Urinary bladder (tissue), 4 donors: Measurements from ENCODE around the gene IKZF2. TPM values are rescaled to one million over a fixed set of nuclear protein-coding genes. Genes with fewer than 3 reads are reported as not detected.

ENCODE experiments used
- DNase-seq: peaks from one replicate; pipeline ENCODE4 v3.0.0-alpha.2; 2015; ENCODE audit errors: extremely low spot score
- H3K27ac ChIP-seq: one replicate; pipeline ENCODE4 v1.5.1; 2013; ENCODE audit warnings: low read depth, mild to moderate bottlenecking, moderate library complexity
- H3K36me3 ChIP-seq: one replicate; pipeline ENCODE4 v1.6.1; 2013; ENCODE audit warnings: mild to moderate bottlenecking, moderate library complexity; ENCODE audit not compliant: insufficient read depth
- H3K4me1 ChIP-seq: one replicate; pipeline ENCODE4 v1.6.1; 2013; ENCODE audit warnings: mild to moderate bottlenecking, moderate library complexity; ENCODE audit not compliant: insufficient read depth
- H3K4me3 ChIP-seq: one replicate; pipeline ENCODE4 v1.5.1; 2013; ENCODE audit warnings: low read depth, low read length
- WGBS: extraction: QIAGEN DNeasy Blood & Tissue Kit; methylation state at CpG from one replicate; pipeline ENCODE4 v1.1.7; 2013; 5-methylcytosine and 5-hydroxymethylcytosine counted together
- polyA plus RNA-seq: library from polyadenylated mRNA; stranded (reverse); fragments of 200-250 nt; gene quantifications from one replicate; pipeline ENCODE4 v1.2.3, GENCODE V29; 2013
- total RNA-seq: library from RNA; depleted of rRNA; stranded (reverse); fragments of >200 nt; gene quantifications from one replicate; pipeline ENCODE4 v1.2.3, GENCODE V29; 2014
- donor health status: healthy with polysubstance abuse.
- donor health status: healthy.

The IKZF2 gene
- total and polyA plus RNA-seq, 2 donors = 2.4 to 56.4 TPM

DNA sequence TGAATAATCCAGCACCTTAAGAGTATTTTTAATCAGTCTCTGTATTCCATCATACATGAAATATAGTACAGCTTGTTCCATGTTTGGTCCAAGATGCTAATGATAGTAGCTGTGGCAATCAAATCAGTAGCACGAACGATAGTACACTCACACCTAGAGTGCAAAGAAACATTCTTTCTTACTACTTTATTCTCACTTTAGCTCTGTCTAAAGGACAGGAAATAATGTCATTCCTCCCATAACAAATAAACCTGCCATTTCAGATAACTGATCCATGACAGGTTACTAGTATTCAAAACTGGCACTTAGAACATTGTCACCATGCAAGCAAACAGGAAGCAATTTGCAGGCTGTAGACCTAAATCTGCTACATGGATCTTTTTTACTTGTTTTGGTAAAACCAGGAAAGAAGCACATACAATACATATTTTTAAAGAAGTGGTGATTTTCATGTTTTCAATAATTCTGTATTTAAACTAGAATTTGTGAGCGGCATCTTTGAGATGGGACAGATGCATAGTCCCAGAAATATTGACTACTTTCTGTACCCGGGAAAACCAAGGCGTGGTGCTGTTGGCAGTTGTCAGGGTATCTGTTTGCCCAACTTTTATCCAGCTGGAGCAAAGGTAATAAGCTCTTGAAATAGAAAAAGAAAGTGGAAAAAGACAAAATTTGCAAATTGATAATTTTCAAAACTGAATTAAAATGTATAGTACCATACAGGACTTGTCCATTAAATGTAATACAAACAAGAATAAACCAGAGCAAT lies 49.5 kb downstream of the IKZF2 start:
- Histone ChIP-seq H3K36me3 (no peaks in the 10 kb centered on the region), H3K4me3 (no peak overlapping the region), H3K27ac (no peak overlapping the region), H3K4me1 (no peaks in the 10 kb centered on the region)
- WGBS = 89% methylated on average over 5 of the region's 5 CpGs
- DNase-seq = no peak

DNA sequence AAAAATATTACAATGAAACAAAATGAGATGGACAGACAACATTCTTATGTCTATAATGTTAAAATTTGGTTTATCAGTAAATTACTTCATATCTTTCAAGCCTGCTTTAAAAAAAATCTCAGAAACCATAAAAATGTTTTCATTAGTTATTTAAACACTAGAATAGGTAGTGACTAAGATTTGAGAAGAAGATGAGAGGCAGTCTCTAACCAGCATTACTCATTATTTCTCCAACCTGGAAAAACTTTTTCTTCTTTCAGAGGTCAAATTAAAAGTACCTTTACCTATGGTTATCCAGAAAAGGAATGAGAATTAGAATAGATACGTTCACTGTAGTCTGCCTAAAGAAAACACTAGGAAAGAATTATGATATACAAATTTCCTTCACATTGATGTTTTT lies 50.3 kb downstream of the IKZF2 start:
- H3K4me1 ChIP-seq = no peaks in the 10 kb centered on the region
- H3K4me3 ChIP-seq = no peak overlapping the region
- WGBS = 71% methylated on average over 1 of the region's 1 CpG

DNA sequence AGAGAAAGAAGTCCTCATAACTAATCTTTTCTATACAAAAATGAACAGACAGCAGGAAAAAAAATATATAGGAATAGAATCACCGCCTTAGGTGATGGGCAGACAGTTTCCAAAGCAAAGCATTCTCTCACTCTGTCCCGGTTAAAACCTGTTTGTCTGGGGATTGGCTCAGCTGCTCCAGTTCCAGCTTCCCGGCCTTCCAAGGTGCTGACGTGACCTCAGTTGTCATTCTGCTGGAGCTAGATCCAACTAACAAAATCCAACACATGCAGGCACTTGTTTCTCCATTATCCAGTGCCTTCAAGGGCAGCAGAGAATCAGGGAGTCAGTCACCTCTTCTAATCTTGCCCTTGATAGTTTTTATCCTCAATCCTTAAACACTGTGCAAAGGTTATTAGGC lies 52.8 kb downstream of the IKZF2 start:
- Histone ChIP-seq H3K4me3 (no peak overlapping the region), H3K36me3 (no peaks in the 10 kb centered on the region), H3K4me1 (no peaks in the 10 kb centered on the region), H3K27ac (no peak overlapping the region)
- WGBS = 73% methylated on average over 4 of the region's 4 CpGs
- no peak for DNase-seq

More for the DNA sequence above, 50.3 kb downstream of the IKZF2 start:
- no peak for DNase-seq
- H3K36me3 ChIP-seq = no peaks in the 10 kb centered on the region
- no peak overlapping the region for H3K27ac ChIP-seq

DNA sequence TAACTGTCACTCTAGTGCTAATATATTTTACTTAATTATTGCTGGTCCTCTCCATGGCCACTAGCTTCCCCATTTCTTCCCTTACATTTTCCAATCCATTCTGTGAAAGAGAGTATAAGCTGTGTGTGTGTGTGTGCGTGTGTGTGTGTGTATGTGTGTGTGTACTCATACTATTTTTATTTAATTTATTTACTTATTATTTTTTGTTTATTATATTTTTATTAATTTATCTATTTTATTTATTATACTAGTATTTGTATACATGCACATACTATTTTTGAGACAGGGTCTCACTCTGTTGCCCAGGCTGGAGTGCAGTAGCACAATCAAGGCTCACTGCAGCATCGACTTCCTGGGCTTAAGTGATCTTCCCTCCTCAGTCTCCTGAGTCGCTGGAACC lies 59.6 kb downstream of the IKZF2 start:
- H3K36me3 ChIP-seq = no peaks in the 10 kb centered on the region
- 93% methylated on average over 3 of the region's 3 CpGs for WGBS
- peaks cover 2% of the 10 kb centered on the region for H3K4me1 ChIP-seq
- DNase-seq = no peak
- H3K27ac ChIP-seq = no peak overlapping the region
- H3K4me3 ChIP-seq = no peak overlapping the region

DNA sequence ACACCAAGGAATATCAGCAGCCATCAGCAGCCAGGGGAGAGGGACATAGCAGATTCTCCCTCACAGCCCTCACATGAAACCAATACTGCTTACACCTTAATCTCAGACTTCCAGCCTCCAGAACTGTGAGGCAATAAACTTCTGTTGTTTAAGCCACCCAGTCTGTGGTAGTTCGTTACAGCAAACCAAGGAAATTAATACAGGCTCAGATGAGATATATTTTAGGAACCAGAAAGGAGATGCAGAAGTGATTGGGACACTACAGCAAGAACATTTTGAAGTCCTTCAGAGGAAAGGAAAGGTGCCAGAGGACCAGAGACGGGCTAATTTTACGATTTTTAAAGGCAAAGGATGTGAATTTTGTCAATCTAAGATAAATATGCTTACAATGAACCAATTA lies 60.6 kb downstream of the IKZF2 start:
- WGBS = 75% methylated on average over 3 of the region's 3 CpGs
- Histone ChIP-seq H3K27ac (no peak overlapping the region), H3K4me1 (peaks cover 4% of the 10 kb centered on the region)

DNA sequence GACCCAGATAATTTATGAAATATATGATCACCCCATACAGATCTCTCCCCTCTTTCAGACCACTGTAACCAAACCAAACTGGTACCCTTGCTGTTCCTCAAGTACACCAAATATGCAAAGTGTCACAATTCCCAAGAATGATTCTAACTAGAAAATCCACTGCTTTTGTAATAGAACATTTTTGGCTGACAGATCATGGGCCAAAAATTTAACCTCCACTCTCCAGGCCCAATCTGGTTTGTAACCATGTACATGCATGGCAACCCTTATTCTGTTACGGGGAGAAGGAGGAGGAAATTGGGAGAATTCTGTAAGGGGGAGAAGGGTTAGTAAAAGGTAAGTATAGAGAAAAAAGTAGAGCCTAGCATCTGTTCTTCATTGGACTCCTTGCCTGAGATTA lies 62.0 kb downstream of the IKZF2 start:
- Histone ChIP-seq H3K4me3 (no peak overlapping the region), H3K27ac (no peak overlapping the region), H3K4me1 (peaks cover 4% of the 10 kb centered on the region), H3K36me3 (no peaks in the 10 kb centered on the region)
- WGBS = 87% methylated on average over 1 of the region's 1 CpG
- no peak for DNase-seq

More for the DNA sequence above, 60.6 kb downstream of the IKZF2 start:
- no peak overlapping the region for H3K4me3 ChIP-seq
- H3K36me3 ChIP-seq = no peaks in the 10 kb centered on the region
- DNase-seq = no peak

DNA sequence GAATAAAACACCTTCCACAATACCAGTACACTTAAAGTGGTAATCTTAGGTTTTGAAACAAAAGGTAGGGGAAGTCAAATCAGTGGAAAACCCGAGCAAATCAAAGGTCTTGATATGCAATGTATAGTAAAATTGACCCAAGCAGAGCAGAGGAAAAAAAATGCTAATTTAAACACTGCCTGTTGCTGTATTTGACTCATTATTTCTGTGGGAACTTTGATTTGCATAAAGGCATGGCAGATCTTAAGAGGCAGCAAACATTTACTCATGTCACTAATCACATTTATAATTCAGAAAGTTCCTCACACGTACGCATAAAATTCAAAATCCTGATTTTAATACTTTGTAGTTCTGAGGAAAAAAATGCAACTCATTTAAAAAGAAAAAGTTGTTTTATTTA lies 64.4 kb downstream of the IKZF2 start:
- WGBS = 89% methylated on average over 3 of the region's 3 CpGs
- Histone ChIP-seq H3K4me1 (peaks cover 4% of the 10 kb centered on the region), H3K36me3 (no peaks in the 10 kb centered on the region), H3K27ac (no peak overlapping the region), H3K4me3 (no peak overlapping the region)
- no peak for DNase-seq

DNA sequence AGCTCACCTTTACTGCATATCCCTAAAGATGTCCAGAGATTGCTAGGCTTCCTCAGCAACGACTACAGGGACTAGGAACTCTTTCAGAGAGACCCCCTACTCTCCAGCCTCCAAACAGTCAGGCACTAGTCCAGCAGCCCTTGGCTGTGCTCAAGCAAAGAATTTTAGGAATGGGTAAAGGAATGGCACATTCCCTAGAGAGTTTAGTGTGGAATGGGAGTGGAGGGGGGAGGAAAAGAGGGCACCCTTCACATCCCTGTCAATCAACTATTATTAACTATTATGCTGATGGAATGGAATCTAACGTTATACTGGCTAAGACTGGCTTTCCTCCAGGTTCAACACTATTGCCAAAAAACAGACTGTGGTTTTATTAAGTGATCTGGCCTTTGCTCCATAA lies 64.8 kb downstream of the IKZF2 start:
- no peak for DNase-seq
- no peak overlapping the region for H3K27ac ChIP-seq
- peaks cover 4% of the 10 kb centered on the region for H3K4me1 ChIP-seq
- H3K4me3 ChIP-seq = no peak overlapping the region
- no peaks in the 10 kb centered on the region for H3K36me3 ChIP-seq
- WGBS = 16% methylated on average over 2 of the region's 2 CpGs

DNA sequence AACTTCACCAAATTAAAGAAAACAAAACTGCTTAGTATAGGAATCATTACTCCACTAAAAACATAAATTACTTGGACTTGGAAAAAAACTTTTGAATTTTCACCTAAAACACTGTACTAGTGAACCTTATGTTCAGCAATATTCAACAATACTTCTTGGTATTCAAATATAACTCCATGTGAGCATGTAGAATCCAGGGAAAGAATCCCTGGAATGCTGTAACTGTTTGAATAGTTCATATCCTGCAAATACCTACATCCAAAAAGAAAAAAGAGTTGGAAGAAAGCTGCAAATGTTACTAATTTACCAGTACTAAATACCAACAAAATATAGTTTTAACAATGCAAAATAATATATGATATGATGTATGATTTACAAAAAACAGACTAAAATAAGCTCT lies 65.4 kb downstream of the IKZF2 start:
- H3K36me3 ChIP-seq = no peaks in the 10 kb centered on the region
- no peak overlapping the region for H3K4me3 ChIP-seq
- DNase-seq = no peak
- no peak overlapping the region for H3K27ac ChIP-seq
- H3K4me1 ChIP-seq = peaks cover 4% of the 10 kb centered on the region

DNA sequence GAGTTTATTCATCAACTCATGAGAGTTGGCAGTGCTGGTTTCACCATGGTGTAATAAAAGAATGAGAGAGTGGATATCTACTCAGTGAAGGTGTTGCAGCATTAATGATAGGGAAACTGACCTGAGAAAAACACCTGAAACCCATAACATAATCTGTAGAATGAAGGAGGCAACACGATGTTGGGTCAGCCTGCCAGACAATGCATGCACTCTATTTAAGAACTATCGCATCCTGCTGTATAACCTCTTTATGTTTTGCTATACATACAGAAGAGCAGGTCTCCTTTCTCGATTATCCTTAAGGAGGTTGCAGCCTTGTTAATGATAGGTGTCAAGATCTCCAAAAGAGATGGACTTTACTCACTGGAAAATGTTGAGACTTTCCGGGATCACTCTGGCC lies 65.9 kb downstream of the IKZF2 start:
- DNase-seq = no peak
- Histone ChIP-seq H3K4me3 (no peak overlapping the region), H3K36me3 (no peaks in the 10 kb centered on the region), H3K4me1 (peaks cover 4% of the 10 kb centered on the region), H3K27ac (no peak overlapping the region)
- WGBS = 88% methylated on average over 4 of the region's 4 CpGs

DNA sequence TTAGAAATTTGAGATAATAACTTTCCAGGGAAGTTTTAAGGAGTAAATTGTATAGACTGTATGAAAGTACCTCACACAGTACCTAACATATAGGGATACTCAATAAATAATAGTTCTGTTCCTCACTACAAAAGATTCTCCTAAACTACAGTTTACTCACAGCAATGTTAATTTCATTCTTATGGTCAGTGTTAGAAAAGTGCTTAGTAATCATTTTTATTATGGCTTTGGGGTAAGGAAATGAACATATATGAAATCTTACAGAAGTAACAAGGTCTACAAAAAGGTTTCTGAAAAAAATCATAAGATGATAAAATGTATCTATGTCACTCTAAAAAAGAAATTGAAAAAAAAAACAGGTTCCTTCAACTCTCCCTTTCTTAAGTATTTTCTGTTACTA lies 67.2 kb downstream of the IKZF2 start:
- H3K4me1 ChIP-seq = peaks cover 4% of the 10 kb centered on the region
- no peaks in the 10 kb centered on the region for H3K36me3 ChIP-seq
- no peak overlapping the region for H3K27ac ChIP-seq
- no peak overlapping the region for H3K4me3 ChIP-seq
- no peak for DNase-seq

DNA sequence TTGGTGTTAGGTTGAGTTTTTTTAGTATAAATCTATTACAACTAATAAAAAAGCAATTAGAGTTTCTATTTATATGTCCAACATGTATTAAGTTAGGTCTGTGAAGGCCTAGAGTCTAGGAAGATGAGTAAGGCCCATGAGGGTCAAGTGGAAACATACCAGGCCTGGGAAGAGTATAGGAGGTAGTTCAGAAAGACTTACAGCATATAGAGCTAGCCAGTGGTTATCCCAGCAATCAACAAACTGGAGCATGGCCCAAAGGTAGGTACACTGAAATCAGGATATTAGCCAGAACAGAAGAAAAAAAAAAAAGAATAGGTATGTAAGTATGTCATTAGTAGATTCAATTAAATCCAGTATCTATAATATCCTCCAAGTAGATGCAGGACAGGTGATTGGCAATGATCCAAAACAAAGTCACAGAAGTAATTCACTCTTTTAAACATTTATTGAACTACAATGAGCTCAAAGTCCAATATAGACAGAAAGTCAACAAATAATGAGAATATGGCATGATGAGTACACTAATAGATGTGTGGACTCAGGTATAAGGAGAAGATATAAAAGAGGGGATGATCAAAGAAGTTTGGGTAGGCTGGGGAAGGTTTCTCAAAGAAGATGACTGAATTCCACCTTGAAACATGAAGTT lies 70.3 kb downstream of the IKZF2 start:
- no peak overlapping the region for H3K27ac ChIP-seq
- H3K36me3 ChIP-seq = no peaks in the 10 kb centered on the region
- no peak overlapping the region for H3K4me3 ChIP-seq
- DNase-seq = no peak
- no peaks in the 10 kb centered on the region for H3K4me1 ChIP-seq

DNA sequence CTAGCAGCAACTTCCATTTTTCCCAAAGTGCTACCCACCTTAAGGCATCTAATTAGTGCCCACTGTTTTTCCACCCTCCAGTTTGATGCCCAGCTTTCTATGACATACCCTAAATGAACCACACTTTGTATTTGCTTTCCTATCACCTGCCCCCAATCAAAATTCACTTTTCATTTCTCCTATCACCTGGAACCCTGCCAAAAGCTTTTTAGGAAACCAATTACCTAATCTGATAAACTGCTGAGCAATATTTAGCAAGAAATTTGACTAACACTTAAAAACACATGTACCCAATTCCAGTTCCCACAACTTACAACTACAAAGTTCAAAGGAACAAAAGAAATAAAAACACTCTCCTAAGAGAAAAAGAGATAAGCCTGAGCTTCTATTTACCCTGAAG lies 71.7 kb downstream of the IKZF2 start:
- H3K36me3 ChIP-seq = no peaks in the 10 kb centered on the region
- no peak for DNase-seq
- H3K27ac ChIP-seq = no peak overlapping the region
- no peaks in the 10 kb centered on the region for H3K4me1 ChIP-seq
- no peak overlapping the region for H3K4me3 ChIP-seq

DNA sequence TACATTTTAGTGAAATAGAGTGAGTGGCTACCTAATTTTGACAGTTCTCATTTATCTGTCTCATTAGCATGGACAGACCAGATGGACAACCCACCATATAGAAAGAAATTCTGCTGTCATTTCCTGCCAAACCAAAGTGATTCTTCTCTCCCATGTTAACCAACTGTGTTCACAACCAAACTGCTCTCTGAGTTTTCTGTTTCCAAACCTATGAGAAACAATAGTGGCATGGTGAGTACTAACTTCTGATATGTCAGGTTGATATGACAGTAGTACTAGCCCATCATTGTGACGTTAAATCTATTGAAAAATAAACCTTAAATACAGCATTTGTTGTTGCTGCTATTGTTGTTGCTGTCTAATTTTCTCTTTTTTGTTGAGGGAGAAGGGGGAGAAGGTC lies 72.7 kb downstream of the IKZF2 start:
- 92% methylated on average over 1 of the region's 1 CpG for WGBS
- no peaks in the 10 kb centered on the region for H3K36me3 ChIP-seq
- no peak for DNase-seq
- H3K27ac ChIP-seq = no peak overlapping the region
- no peaks in the 10 kb centered on the region for H3K4me1 ChIP-seq
- no peak overlapping the region for H3K4me3 ChIP-seq
